SH-SY5Y (cell line): ENCODE data around the gene LYPLAL1.

Experiments used
- GATA2 ChIP-seq: IDR thresholded peaks from 2 replicates; pipeline ENCODE4 v1.6.1; 2011; ENCODE audit warnings: mild to moderate bottlenecking, low read depth, low read length
- GATA3 ChIP-seq: IDR thresholded peaks from 2 replicates; pipeline ENCODE4 v1.6.1; 2011; ENCODE audit warnings: low read depth, mild to moderate bottlenecking, low read length, moderate library complexity

- TF ChIP-seq GATA3 (no peak), GATA2 (no peak)
Observed at GRCh38 chr1:219177363-219177762, 3.7 kb downstream of the LYPLAL1 start.
